Adipocyte (in vitro differentiated cells): Measurements from ENCODE around the gene TRIM9.

Experiments
- DNase-seq: peaks from one replicate; pipeline ENCODE4 v3.0.0-alpha.2; 2015; ENCODE audit warnings: low read depth
- H3K27me3 ChIP-seq: replicated peaks from 2 replicates; pipeline ENCODE4 v1.7.0; 2013; ENCODE audit warnings: mild to moderate bottlenecking, low read length, moderate library complexity; ENCODE audit not compliant: control insufficient read depth, insufficient read depth
- H3K36me3 ChIP-seq: 2 replicates; pipeline ENCODE4 v1.7.0; 2013; ENCODE audit warnings: low read length, mild to moderate bottlenecking, moderate library complexity; ENCODE audit not compliant: control insufficient read depth, insufficient read depth, severe bottlenecking
- H3K4me1 ChIP-seq: 2 replicates; pipeline ENCODE4 v1.7.0; 2013; ENCODE audit warnings: mild to moderate bottlenecking, low read length, moderate library complexity; ENCODE audit not compliant: control insufficient read depth, insufficient read depth
- H3K4me3 ChIP-seq: 2 replicates; pipeline ENCODE4 v1.7.0; 2013; ENCODE audit warnings: mild to moderate bottlenecking, low read length, moderate library complexity
- H3K9ac ChIP-seq: 2 replicates; pipeline ENCODE4 v1.7.0; 2013; ENCODE audit warnings: mild to moderate bottlenecking, low read length, moderate library complexity
- H3K9me3 ChIP-seq: 2 replicates; pipeline ENCODE4 v1.7.0; 2013; ENCODE audit warnings: mild to moderate bottlenecking, low read length, moderate library complexity; ENCODE audit not compliant: control insufficient read depth

Gene TRIM9

DNA sequence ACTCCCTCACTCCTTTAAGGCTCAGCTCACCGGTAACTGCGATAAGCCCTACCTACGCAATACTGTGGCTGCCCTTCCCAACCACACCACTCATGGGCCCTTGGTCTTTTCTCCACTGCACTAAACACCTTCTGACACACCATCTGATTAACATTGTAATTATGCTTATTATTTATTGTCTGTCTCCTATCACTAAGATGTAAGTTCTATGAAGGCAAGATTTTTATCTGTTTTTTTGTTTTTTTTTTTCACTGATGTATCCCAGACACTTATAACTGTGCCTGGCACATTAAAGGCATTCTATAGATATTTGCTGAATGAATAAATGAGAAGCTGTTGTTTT, 116.4 kb downstream of the TRIM9 start:
- Histone ChIP-seq H3K9me3 (no peaks in the 10 kb centered on the region), H3K4me3 (no peak overlapping the region)

DNA sequence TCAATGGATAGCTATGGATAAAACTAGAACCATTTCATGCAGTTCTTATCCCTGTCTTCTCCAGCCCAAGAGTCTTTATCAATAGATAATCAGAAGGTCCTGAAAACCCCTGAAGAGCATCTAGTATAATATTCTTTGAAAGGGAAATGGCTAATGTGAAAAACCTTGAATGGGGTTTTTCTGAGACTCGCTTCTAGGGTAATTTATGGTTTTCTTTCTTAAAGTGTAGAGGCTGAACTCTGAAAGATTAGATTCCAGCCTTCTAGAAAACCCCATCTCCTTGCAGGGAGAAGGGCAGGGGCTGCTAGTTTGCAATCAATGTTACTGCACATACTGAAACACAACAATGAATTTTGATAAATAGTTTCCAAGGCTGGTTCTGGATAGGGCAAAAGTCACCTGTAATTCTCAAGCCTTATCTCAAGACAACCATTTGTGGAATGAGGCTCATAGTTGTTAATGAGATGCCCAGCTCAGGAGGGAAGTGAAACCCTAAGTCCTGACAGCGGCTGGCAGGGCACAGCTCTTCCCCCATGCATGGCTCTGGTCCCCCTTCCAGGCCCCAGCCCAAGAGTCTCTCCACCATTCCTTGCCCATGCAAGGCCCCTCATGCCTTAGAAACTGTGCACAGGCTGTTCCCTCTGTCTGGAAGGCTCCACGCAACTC, 116.9 kb downstream of the TRIM9 start:
- no peak overlapping the region for H3K9ac ChIP-seq
- no peak overlapping the region for H3K4me3 ChIP-seq
- no peaks in the 10 kb centered on the region for H3K36me3 ChIP-seq
- H3K9me3 ChIP-seq, result no peaks in the 10 kb centered on the region
- no peaks in the 10 kb centered on the region for H3K4me1 ChIP-seq
- no peaks in the 10 kb centered on the region for H3K27me3 ChIP-seq
- no peak for DNase-seq

More for the DNA sequence above, 116.4 kb downstream of the TRIM9 start:
- Histone ChIP-seq H3K4me1 (no peaks in the 10 kb centered on the region), H3K36me3 (no peaks in the 10 kb centered on the region), H3K9ac (no peak overlapping the region), H3K27me3 (no peaks in the 10 kb centered on the region)
- no peak for DNase-seq

GRCh38 chr14:50974118-50974517, 120.8 kb downstream of the TRIM9 start:
- Histone ChIP-seq H3K9me3 (no peaks in the 10 kb centered on the region), H3K4me1 (no peaks in the 10 kb centered on the region), H3K36me3 (no peaks in the 10 kb centered on the region), H3K4me3 (no peak overlapping the region), H3K9ac (no peak overlapping the region), H3K27me3 (no peaks in the 10 kb centered on the region)
- DNase-seq, result no peak

- no peak for DNase-seq
These were observed 122.2 kb downstream of the TRIM9 start for GRCh38 chr14:50972734-50973133.

GRCh38 chr14:50970886-50971781, 123.8 kb downstream of the TRIM9 start:
- H3K9ac ChIP-seq, result no peak overlapping the region
- H3K9me3 ChIP-seq, result no peaks in the 10 kb centered on the region
- H3K36me3 ChIP-seq, result no peaks in the 10 kb centered on the region
- no peaks in the 10 kb centered on the region for H3K27me3 ChIP-seq
- no peak overlapping the region for H3K4me3 ChIP-seq
- no peak for DNase-seq
- peaks cover 5% of the 10 kb centered on the region for H3K4me1 ChIP-seq

More at GRCh38 chr14:50972734-50973133, 122.2 kb downstream of the TRIM9 start:
- Histone ChIP-seq H3K36me3 (no peaks in the 10 kb centered on the region), H3K4me3 (no peak overlapping the region), H3K9ac (no peak overlapping the region), H3K27me3 (no peaks in the 10 kb centered on the region), H3K9me3 (no peaks in the 10 kb centered on the region), H3K4me1 (no peaks in the 10 kb centered on the region)

DNA sequence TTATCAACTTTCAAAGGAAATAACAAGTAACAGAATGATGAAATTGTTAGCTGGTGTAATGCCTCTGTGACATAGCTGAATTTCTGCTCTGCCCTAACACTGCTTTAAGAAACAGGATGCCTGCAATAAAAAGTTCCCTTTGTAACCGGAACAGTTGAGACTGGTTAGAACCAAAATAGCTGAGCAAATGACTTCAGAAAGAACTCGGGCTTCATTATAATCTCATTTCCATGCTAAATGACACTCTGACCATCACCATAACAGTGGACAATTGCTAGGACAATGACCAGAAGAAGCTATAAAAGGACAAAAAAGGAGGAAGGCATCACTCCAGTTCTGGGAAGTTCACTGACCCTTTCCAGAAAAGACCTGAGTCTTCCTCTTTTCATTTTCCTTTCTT, 127.1 kb downstream of the TRIM9 start:
- Histone ChIP-seq H3K27me3 (no peaks in the 10 kb centered on the region), H3K9me3 (no peaks in the 10 kb centered on the region), H3K9ac (no peak overlapping the region), H3K36me3 (no peaks in the 10 kb centered on the region), H3K4me1 (peaks cover 27% of the 10 kb centered on the region), H3K4me3 (no peak overlapping the region)
- peak; percentile 64 for DNase-seq

DNA sequence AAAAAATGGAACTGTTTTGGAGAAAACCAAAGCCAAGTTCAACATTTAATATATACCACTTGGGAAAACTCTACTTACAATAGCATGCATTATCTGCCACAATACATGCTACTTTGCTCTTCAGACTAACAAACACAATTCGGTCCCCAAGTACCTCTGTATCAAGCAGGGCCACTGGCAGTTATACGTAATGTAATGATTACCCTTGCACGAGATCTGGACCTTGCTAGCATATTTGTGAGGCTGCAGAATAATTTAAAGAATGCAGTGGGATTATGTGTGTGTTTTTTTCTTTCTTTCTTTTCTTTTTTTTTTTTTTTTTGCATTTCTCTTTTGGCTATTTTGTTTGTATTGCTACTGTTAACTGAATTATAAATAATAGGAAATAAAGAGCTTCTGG, 127.8 kb downstream of the TRIM9 start:
- no peaks in the 10 kb centered on the region for H3K27me3 ChIP-seq
- no peaks in the 10 kb centered on the region for H3K9me3 ChIP-seq
- peak; percentile 88 for DNase-seq
- H3K4me3 ChIP-seq, result no peak overlapping the region
- H3K9ac ChIP-seq, result no peak overlapping the region
- H3K36me3 ChIP-seq, result no peaks in the 10 kb centered on the region
- peaks cover 31% of the 10 kb centered on the region for H3K4me1 ChIP-seq

DNA sequence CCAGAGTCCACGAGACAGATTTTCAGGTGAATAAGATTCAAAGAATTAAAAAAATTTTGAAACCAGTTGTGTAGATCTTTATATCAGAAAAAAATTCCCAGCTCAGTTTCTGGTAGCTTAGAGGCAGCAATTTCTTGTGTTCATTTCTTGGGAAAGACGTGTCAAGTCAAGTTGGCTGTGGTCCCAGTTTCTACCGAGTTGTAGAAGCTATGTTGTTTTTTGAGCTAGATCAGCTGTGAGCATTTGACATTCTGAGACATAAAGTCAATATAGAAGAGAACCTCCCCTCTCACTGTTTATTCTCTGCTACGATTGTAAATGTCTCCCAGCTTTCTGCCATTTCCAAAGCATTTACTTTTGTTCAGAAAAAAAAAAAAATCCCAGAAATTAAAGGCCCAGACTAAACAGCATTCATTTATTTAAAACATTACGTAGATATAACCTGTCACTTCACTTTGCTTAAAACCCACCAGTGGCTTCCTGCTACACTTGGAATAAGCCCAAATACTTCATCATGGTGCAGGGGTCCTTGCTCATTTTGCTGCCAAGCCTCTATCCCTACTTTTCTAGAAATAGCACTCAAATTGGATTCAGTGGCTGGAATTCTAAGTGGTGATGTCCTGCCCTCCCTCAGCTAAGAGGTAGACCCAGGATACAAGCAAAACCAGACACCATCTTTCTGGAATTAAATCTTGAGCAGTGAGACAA, 130.1 kb downstream of the TRIM9 start:
- peak; percentile 96 for DNase-seq
- Histone ChIP-seq H3K4me3 (no peak overlapping the region), H3K9me3 (no peaks in the 10 kb centered on the region), H3K9ac (peak overlapping the region; percentile 5), H3K27me3 (no peaks in the 10 kb centered on the region), H3K4me1 (peaks cover 46% of the 10 kb centered on the region), H3K36me3 (no peaks in the 10 kb centered on the region)

DNA sequence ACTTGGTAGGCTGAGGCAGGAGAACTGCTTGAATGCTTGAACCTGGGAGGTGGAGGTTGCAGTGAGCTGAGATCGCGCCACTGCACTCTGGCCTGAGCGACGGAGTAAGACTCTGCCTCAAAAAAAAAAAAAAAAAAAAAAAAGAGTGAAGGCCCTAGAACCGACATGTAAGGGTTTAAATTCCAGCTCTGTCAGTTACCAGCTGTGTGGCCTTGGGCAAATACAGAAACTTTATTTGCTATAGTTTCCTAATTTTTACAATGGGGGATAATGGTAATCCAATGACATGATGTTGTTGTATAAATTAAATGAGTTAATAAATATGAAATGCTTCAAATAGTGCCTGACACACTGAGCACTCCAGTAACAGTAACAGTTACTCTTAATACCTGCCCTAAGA, 131.0 kb downstream of the TRIM9 start:
- H3K4me1 ChIP-seq, result peaks cover 46% of the 10 kb centered on the region
- no peaks in the 10 kb centered on the region for H3K9me3 ChIP-seq
- no peak overlapping the region for H3K9ac ChIP-seq
- no peaks in the 10 kb centered on the region for H3K27me3 ChIP-seq
- DNase-seq, result no peak
- H3K36me3 ChIP-seq, result no peaks in the 10 kb centered on the region
- H3K4me3 ChIP-seq, result no peak overlapping the region

DNA sequence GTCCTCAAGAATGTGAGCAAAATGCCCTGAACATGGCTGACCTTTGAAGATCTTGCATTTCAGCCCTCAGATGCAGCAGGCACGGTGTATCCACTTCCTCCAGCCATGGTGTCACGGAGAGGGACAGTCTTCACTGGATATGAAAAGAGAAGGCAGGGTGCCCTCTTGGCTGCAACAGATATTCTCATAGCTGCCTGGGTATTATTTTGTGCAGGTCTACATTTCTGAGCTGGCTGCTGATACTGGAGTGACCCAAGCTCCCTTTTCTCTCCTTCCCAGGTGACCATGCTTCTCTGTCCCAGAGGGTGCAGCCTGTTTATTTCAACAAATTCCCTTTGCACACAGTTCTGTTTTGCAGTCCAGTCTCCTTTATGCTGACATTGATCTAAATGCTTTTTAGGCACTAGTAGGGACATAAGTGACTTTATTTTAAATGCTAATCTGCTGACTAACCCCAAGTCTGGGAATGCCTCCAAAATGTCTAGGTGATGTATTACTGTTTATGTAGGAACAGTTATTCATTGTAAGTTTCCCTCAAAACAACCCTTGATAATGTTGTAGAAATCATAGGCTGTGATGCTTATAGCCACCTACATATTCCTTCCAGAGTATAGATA, 133.2 kb downstream of the TRIM9 start:
- peak overlapping the region; percentile 69 for H3K4me3 ChIP-seq
- H3K27me3 ChIP-seq, result no peaks in the 10 kb centered on the region
- peak overlapping the region; percentile 78 for H3K9ac ChIP-seq
- peaks cover 46% of the 10 kb centered on the region for H3K4me1 ChIP-seq
- no peaks in the 10 kb centered on the region for H3K9me3 ChIP-seq
- DNase-seq, result peak; percentile 70
- H3K36me3 ChIP-seq, result no peaks in the 10 kb centered on the region

DNA sequence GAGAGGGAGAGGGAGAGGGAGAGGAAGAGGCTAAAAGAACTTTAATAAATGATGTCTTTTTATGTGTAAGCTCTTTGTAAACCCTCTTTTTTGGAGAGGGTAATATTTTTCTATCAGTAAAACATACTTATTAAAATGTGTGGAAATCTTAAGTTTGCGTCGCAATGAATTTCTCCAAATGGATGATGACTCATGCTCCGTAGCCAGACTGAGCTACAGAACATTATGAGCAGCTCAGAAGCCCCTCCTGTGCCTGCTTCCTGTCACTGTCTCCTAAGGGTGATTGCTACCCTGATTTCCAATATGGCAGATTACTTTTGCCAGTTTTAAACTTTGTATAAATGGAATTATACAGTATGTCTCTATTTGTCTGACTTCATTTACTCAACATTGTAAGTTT, 137.6 kb downstream of the TRIM9 start:
- Histone ChIP-seq H3K4me3 (no peak overlapping the region), H3K27me3 (no peaks in the 10 kb centered on the region), H3K36me3 (no peaks in the 10 kb centered on the region), H3K9me3 (no peaks in the 10 kb centered on the region), H3K4me1 (peaks cover 26% of the 10 kb centered on the region), H3K9ac (no peak overlapping the region)
- peak; percentile 7 for DNase-seq
